Stimulated activated CD4-positive, alpha-beta T cell treated with anti-CD3 and anti-CD28 coated beads, Interleukin-1b, Interleukin-23, amount 100 ng/mL, for 48 hours (primary cell): Measurements from ENCODE around the gene OGG1.
"Not testable (repeated sequence)": the region's sequence is repeated elsewhere in the genome, so short reads cannot be mapped to it uniquely, and the experiment has no call there.

Experiments
- DNase-seq: peaks from one replicate; pipeline ENCODE4 v3.0.0-alpha.2; 2020

Gene OGG1

GRCh38 chr3:9768141-9768775, 18.5 kb downstream of the OGG1 start:
- no peak for DNase-seq

GRCh38 chr3:9769012-9769411, 19.3 kb downstream of the OGG1 start:
- DNase-seq, result no peak

GRCh38 chr3:9769426-9770275, 19.9 kb downstream of the OGG1 start, which contains the start of gene CAMK1:
Gene CAMK1, minus strand, starts transcription at chr3:9769947. Its CDS starts 2,198 bp downstream, at chr3:9767749.
- peak; percentile 73 for DNase-seq

GRCh38 chr3:9770276-9770812, 20.6 kb downstream of the OGG1 start:
- no peak for DNase-seq

- not testable (repeated sequence) for DNase-seq
Observed at GRCh38 chr3:9771007-9771406, 21.3 kb downstream of the OGG1 start.

- no peak for DNase-seq
Observed at GRCh38 chr3:9776896-9777693, 27.3 kb downstream of the OGG1 start.

- no peak for DNase-seq
Observed at GRCh38 chr3:9777694-9778021, 27.9 kb downstream of the OGG1 start.

- DNase-seq, result peak; percentile 85
Observed at GRCh38 chr3:9778143-9779074, 28.7 kb downstream of the OGG1 start.

- no peak for DNase-seq
Observed at GRCh38 chr3:9779075-9779593, 29.4 kb downstream of the OGG1 start.

- peak; percentile 35 for DNase-seq
Observed at GRCh38 chr3:9779721-9780457, 30.1 kb downstream of the OGG1 start.

GRCh38 chr3:9780458-9780812, 30.7 kb downstream of the OGG1 start:
- DNase-seq, result no peak

GRCh38 chr3:9780910-9781309, 31.2 kb downstream of the OGG1 start:
- no peak for DNase-seq

GRCh38 chr3:9781551-9781950, 31.8 kb downstream of the OGG1 start:
- DNase-seq, result no peak

- no peak for DNase-seq
Observed at GRCh38 chr3:9781978-9782603, 32.3 kb downstream of the OGG1 start.

GRCh38 chr3:9782770-9783169, 33.0 kb downstream of the OGG1 start:
- DNase-seq, result no peak

GRCh38 chr3:9783954-9784353, 34.2 kb downstream of the OGG1 start:
- no peak for DNase-seq

GRCh38 chr3:9784965-9785364, 35.2 kb downstream of the OGG1 start:
- DNase-seq, result no peak

- no peak for DNase-seq
Observed at GRCh38 chr3:9785602-9786001, 35.9 kb downstream of the OGG1 start.

GRCh38 chr3:9786209-9786739, 36.5 kb downstream of the OGG1 start:
- DNase-seq, result no peak
